Activated CD4-positive, alpha-beta T cell treated with anti-CD3 and anti-CD28 coated beads, Interleukin-2, amount 50 U/mL, for 1 hour (primary cell): Measurements from ENCODE around the gene ACTL7A.

Experiments
- DNase-seq: peaks from one replicate; pipeline ENCODE4 v3.0.0-alpha.2; 2020

The ACTL7A gene

DNA sequence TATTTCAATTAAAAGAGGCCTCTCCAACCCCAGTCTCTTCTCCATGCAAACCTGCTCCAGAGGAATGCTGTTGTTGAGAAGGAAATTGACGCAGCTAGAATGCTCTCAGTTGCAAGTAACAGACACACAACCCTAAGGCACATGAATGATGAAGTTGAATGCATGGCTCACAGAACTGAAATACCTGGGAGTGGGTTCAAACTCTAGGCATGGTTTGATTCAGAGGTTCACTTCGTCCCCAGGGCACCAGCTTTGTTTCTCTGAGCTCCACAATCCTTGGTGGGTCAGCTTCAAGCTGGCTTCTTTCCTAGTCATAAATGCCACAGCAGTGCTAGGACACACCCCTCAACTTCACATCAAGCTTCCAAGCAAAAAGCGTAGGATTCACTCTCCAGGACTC lies 10.9 kb upstream of the ACTL7A start:
- DNase-seq, result no peak

GRCh38 chr9:108852079-108852478 lies 10.0 kb upstream of the ACTL7A start:
- no peak for DNase-seq

- no peak for DNase-seq
Measured at GRCh38 chr9:108854094-108854493, 8.0 kb upstream of the ACTL7A start.

GRCh38 chr9:108854641-108855528 lies 7.2 kb upstream of the ACTL7A start:
- DNase-seq, result no peak

DNA sequence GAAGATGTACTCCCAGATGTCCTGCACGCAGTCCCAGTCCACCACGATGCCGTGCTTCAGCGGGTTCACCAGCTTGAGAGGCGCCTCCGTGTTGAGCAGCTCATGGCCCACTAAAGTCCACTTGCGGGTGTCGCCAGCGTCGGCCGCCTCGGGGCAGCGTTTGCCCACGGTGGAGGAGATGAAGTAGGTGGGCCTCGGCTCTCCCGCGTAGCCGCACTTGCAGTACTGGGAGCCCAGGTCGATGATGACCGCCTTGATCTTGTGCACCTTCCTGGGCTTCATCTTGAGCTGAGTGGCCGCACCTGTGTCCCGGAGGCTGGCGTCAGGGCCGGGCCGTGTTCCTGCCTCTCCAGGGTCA lies 6.6 kb upstream of the ACTL7A start:
- DNase-seq, result no peak

GRCh38 chr9:108855888-108856287 lies 6.2 kb upstream of the ACTL7A start, which contains the start of gene ACTL7B:
Gene ACTL7B, minus strand, starts transcription at chr9:108855986. Its CDS starts 56 bp downstream, at chr9:108855930.
- no peak for DNase-seq

- DNase-seq, result no peak
Measured at GRCh38 chr9:108857572-108857971, 4.5 kb upstream of the ACTL7A start.

DNA sequence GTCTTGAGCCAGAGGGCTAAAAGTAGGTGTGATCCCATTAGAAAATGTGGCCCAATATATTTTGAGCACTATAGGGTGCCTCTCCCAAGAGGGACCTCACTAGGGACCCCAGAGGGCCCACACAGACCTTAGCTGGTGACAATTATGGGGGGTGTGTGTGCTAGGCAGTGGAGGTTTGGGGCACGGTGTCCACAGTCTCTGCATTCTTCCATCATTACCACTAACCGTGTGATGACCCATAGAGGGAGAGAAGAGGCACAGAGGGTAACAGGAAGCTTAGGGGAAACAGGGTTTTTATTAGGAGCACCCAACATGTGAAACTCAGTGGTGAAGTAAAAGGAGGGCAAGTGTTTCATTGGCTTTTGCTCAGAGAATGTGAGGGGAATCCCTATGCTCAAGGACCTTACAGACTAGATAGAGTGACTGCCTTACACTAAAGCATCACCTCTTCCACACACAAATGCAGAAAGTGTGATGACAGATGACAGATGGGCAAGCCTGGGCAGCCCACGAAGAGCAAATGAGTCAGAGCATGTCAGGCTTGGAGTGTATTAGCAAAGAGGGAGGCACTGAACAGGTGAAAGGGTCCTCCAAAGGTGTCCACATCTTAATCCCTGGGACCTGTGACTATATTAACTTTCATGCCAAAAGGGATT lies 2.5 kb upstream of the ACTL7A start:
- DNase-seq, result no peak

- DNase-seq, result no peak
Measured at GRCh38 chr9:108860354-108860753, 1.7 kb upstream of the ACTL7A start.

- no peak for DNase-seq
Measured at GRCh38 chr9:108860764-108861163, 1.3 kb upstream of the ACTL7A start.

DNA sequence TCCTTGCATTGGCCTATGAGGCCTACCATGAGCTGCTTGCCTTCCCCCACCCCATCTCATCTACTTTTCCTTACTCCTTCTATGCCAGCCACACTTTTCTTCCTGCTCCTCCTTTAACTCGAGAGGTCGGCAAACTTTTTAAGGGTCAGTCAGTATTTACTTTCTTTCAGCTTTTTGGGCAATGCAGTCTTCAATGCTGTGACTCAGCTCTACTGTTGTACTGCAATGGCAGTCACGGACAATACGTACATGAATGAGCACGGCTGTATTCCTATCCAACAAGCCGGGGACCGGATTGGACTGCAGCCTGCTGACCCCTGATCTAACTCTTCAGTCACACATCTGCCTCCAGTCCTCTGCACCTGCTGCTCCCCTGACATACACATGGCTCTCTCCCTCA lies 602 bp upstream of the ACTL7A start:
- no peak for DNase-seq

DNA sequence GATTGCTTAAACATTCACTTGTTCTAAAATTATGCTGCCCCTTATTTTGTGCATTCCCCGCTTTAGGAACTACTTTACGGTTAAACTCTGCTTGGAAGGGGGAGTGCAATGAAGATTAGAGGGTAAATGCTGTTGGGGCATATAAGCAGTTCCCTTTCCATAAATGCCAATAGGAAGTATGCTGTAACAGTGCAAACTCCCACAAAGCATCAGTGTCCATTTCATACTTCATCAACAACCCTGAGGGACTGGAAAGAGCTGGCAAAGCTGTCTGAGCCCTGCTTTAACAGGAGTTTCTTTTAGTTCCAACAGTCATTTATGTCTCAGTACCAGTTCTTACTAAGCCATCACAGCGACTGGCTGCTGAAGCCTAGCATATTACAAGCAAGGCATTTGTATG lies 1.8 kb downstream of the ACTL7A start:
- DNase-seq, result no peak

GRCh38 chr9:108864446-108864845 lies 2.4 kb downstream of the ACTL7A start:
- no peak for DNase-seq

DNA sequence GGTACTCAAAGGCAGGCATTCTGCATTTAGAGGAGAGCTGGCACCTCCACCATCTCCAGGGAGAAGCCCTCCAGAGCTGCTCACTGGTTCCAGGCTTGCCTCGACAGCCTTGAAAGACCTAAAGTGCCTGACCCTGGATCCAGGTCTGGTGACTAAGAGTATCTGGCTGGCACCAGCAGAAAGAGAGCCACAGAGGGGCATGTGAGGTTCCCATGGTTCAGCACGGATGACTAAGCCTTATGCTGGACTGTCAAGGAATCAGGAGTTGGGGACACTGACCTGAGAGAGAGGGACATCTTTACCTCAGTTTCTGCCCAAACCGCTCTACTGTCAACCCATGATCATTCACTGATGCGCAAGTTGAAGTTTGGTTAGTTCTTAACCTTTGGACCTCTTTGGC lies 3.0 kb downstream of the ACTL7A start:
- no peak for DNase-seq

GRCh38 chr9:108866001-108866420 lies 3.9 kb downstream of the ACTL7A start:
- DNase-seq, result no peak

GRCh38 chr9:108867116-108867515 lies 5.0 kb downstream of the ACTL7A start:
- no peak for DNase-seq

GRCh38 chr9:108867829-108868228 lies 5.8 kb downstream of the ACTL7A start:
- no peak for DNase-seq

DNA sequence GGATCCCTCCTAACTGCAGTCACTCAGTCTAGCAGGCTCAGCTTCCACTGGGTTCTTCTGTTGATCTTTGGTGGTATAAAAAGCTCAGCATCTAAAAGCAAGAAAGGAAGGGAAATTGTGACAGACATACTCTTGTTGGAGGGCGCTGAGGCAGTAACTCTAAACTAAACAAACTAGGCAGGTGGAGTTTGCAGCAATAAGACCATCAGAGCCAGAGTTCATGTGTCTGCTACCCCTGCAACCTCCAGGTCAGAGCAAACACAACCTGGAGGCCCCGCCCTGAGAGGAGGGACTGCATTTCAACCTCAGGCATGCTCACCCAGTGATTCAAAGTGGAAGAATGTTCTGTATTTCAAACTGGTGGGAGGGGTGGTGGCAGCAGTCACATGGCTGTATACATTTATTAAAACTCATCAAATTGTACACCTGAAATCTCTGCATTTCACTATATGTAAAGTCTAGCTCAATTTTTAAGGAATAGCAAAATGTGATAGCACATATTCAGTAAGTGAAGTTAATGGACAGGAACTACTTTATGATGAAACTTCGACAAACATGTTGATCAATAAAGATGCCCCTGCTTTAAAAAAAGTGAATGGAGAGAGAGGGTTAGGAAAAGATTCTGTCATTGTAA lies 7.1 kb downstream of the ACTL7A start:
- no peak for DNase-seq

DNA sequence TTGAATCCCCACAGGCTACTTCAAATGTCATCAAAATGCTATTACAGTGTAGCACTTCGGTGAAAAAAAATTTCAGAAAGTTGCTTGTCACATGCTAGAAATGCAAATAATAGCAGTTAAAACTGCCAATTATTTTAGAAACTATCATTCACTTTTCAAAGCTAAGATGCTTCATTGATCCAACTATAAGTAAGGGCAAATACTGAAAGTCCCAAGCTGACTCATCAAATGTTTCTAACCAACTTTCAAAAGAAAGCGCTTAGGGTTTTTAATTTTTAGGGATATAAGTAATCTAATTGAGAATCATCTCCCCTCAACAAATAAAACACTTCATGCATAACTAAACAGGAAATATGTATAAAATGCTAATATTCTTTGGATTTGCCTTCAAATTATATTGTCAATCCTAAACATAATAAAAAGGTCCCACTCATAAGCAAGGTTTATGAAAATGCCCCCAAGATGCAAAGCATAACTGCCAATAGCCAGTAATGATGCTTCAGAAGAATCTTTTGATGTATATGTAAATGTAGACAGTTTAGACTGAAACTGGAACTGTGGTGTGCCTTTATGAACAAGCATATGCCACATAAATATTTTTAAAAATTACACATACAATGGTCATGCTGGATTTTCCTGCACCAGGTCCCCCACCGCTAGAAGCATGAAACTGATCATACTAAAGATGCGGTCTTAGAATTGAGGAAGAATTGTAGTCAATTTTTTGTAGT lies 12.2 kb downstream of the ACTL7A start:
- no peak for DNase-seq

DNA sequence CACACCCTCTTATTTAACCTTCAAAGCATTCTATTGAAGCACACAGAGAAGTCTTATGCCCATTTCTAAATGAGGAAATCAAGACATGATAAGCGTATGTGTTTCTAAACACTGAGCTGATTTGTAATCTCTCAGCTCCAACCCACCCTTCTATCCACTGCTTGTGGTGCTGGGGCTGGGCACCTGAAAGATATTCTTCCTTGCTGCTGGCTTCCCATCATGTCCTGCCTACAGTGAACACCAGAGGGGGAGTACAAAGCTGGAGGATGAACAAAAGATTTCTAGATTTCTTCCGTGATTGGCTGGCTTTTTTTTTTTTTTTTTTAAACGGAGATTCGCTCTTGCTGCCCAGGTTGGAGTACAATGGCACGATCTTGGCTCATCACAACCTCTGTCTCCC lies 14.4 kb downstream of the ACTL7A start:
- DNase-seq, result no peak

GRCh38 chr9:108877524-108877923 lies 15.5 kb downstream of the ACTL7A start:
- no peak for DNase-seq

DNA sequence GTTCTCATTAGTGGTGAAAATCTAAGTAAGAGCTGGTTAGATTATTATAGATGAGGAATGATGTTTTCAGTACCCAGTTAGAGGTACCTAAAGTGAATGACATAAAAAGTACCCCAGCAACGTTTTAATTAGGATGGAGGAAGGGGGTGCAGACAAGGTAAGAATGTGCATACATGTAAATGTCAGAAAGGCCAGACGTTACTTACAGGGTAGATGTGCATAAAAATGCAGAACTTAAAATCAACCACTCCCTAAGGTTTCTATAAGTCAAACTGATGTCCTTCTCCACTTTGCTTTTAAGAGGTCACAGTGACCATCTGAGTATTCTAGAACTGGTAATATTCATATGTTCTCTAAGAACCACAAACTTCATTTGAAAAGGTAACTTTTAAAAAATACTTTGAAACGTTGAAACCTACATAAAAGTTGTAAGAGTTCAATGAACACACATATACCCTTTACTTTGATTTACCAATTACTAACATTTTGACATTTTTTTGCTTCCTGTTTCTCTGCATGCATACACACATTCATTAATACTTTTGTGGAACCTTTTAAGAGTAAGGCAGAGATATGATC lies 18.8 kb downstream of the ACTL7A start:
- DNase-seq, result no peak
